IPS DF 6.9 (cell line): Measurements from ENCODE around the gene PDE4C.

Experiments
- DNase-seq: peaks from one replicate; pipeline ENCODE4 v3.0.0-alpha.2; 2013; ENCODE audit warnings: low read depth, low spot score
- H3K27ac ChIP-seq: one replicate; pipeline ENCODE4 v1.5.1; 2013; ENCODE audit warnings: low read length, control low read depth
- H3K27me3 ChIP-seq: 2 replicates; pipeline ENCODE4 v1.6.1; 2013; ENCODE audit warnings: mild to moderate bottlenecking, low read length; ENCODE audit not compliant: control insufficient read depth, insufficient read depth
- H3K36me3 ChIP-seq: 2 replicates; pipeline ENCODE4 v1.6.1; 2013; ENCODE audit warnings: low read length; ENCODE audit not compliant: control insufficient read depth, insufficient read depth
- H3K4me1 ChIP-seq: 2 replicates; pipeline ENCODE4 v1.6.1; 2013; ENCODE audit warnings: low read length; ENCODE audit not compliant: control insufficient read depth, insufficient read depth
- H3K4me3 ChIP-seq: 2 replicates; pipeline ENCODE4 v1.5.1; 2013; ENCODE audit warnings: mild to moderate bottlenecking, low read length
- H3K9me3 ChIP-seq: 2 replicates; pipeline ENCODE4 v1.6.1; 2013; ENCODE audit warnings: low read length, inconsistent platforms; ENCODE audit not compliant: control insufficient read depth, insufficient read depth
- WGBS: extraction: QIAGEN DNeasy Blood & Tissue Kit; methylation state at CpG from one replicate; pipeline ENCODE4 v1.1.7; 2013; ENCODE audit warnings: mixed read lengths, missing lambda C conversion rate; ENCODE audit not compliant: insufficient read length, insufficient coverage; 5-methylcytosine and 5-hydroxymethylcytosine counted together

PDE4C gene

GRCh38 chr19:18231775-18232174 is 5.5 kb upstream of the PDE4C start:
- Histone ChIP-seq H3K9me3 (no peaks in the 10 kb centered on the region), H3K27ac (no peak overlapping the region), H3K4me1 (peaks cover 10% of the 10 kb centered on the region), H3K36me3 (no peaks in the 10 kb centered on the region), H3K27me3 (no peaks in the 10 kb centered on the region), H3K4me3 (no peak overlapping the region)
- no CpG with 5 or more reads among the region's 4 CpGs for WGBS
- no peak for DNase-seq

DNA sequence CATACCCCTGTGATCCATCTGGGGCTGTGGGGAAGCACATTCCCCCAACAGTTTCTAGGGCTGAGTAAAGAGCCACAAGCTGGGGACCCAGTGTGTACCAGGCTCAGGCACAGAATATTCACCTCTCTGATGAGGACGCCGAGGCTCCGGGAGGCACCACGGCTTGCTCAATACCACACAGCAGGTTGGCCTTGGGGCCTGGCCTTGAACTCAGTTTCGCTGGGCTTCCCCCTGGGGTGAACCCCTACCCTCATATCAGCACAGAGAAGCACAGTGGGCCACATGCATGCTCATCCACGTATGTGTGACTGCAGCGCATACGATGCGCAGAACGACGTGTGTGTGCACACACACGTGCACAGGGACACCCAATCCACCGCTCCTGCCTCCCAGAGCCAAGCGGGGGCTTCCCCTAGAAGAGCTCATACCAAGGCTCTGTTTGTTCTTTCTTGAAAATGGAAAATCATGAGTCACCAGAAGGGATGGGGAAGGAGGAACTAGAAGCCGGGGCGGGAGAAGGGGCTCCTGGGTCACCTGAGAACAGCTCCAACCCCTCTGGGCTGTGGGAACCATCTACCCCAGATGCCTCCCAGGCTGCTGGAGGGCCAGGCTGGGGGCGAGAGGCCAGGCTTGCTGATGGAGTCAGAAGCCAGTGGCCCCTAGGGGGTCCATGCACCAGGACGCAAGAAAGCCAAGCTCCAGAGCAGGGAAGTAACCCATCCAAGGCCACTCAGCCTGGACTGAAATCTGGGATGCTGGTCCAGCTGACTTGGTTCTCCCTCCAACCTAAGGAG is 4.9 kb upstream of the PDE4C start:
- H3K27ac ChIP-seq: no peak overlapping the region
- no CpG with 5 or more reads among the region's 18 CpGs for whole genome bisulfite sequencing
- H3K4me3 ChIP-seq: no peak overlapping the region
- peaks cover 10% of the 10 kb centered on the region for H3K4me1 ChIP-seq
- H3K36me3 ChIP-seq: no peaks in the 10 kb centered on the region
- no peak for DNase-seq
- no peaks in the 10 kb centered on the region for H3K27me3 ChIP-seq
- H3K9me3 ChIP-seq: no peaks in the 10 kb centered on the region

GRCh38 chr19:18229915-18230314 is 3.7 kb upstream of the PDE4C start:
- WGBS: no CpG with 5 or more reads among the region's 4 CpGs
- H3K27ac ChIP-seq: no peak overlapping the region
- no peaks in the 10 kb centered on the region for H3K36me3 ChIP-seq
- peaks cover 10% of the 10 kb centered on the region for H3K4me1 ChIP-seq
- no peaks in the 10 kb centered on the region for H3K9me3 ChIP-seq
- DNase-seq: no peak
- H3K27me3 ChIP-seq: no peaks in the 10 kb centered on the region
- H3K4me3 ChIP-seq: no peak overlapping the region

- no peaks in the 10 kb centered on the region for H3K27me3 ChIP-seq
- no CpG with 5 or more reads among the region's 5 CpGs for WGBS
- H3K4me1 ChIP-seq: peaks cover 10% of the 10 kb centered on the region
- no peaks in the 10 kb centered on the region for H3K36me3 ChIP-seq
- H3K4me3 ChIP-seq: no peak overlapping the region
- DNase-seq: no peak
- no peak overlapping the region for H3K27ac ChIP-seq
- no peaks in the 10 kb centered on the region for H3K9me3 ChIP-seq
Measured at GRCh38 chr19:18229474-18229873, 3.2 kb upstream of the PDE4C start.

GRCh38 chr19:18227781-18228271 is 1.6 kb upstream of the PDE4C start:
- Histone ChIP-seq H3K36me3 (no peaks in the 10 kb centered on the region), H3K9me3 (no peaks in the 10 kb centered on the region), H3K4me1 (peaks cover 10% of the 10 kb centered on the region), H3K4me3 (no peak overlapping the region), H3K27ac (no peak overlapping the region), H3K27me3 (no peaks in the 10 kb centered on the region)
- no CpG with 5 or more reads among the region's 6 CpGs for WGBS
- DNase-seq: no peak

GRCh38 chr19:18226956-18227780 is 930 bp upstream of the PDE4C start:
- Histone ChIP-seq H3K9me3 (no peaks in the 10 kb centered on the region), H3K27me3 (no peaks in the 10 kb centered on the region), H3K27ac (no peak overlapping the region), H3K4me3 (no peak overlapping the region), H3K36me3 (no peaks in the 10 kb centered on the region), H3K4me1 (peaks cover 5% of the 10 kb centered on the region)
- DNase-seq: no peak
- no CpG with 5 or more reads among the region's 18 CpGs for WGBS

DNA sequence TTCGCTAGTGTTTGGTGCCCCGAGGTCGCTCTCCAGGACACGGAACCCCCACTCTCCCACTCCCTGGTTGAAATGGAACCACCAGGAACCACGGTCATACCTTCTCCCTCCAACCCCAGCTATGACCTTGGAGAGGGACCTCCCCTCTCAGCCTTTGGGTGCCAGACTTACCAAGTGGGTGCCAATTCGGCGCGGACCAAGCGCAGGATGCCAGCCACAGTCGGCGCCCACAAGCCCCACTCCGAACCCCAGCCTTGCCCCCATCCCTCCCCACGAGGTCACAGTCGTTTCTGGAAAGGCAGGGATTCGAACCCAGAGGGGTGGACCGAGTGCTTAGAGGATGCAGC is 910 bp downstream of the PDE4C start:
- Histone ChIP-seq H3K4me3 (no peak overlapping the region), H3K4me1 (no peaks in the 10 kb centered on the region), H3K36me3 (no peaks in the 10 kb centered on the region), H3K9me3 (no peaks in the 10 kb centered on the region), H3K27me3 (no peaks in the 10 kb centered on the region), H3K27ac (no peak overlapping the region)
- no CpG with 5 or more reads among the region's 16 CpGs for WGBS
- no peak for DNase-seq

DNA sequence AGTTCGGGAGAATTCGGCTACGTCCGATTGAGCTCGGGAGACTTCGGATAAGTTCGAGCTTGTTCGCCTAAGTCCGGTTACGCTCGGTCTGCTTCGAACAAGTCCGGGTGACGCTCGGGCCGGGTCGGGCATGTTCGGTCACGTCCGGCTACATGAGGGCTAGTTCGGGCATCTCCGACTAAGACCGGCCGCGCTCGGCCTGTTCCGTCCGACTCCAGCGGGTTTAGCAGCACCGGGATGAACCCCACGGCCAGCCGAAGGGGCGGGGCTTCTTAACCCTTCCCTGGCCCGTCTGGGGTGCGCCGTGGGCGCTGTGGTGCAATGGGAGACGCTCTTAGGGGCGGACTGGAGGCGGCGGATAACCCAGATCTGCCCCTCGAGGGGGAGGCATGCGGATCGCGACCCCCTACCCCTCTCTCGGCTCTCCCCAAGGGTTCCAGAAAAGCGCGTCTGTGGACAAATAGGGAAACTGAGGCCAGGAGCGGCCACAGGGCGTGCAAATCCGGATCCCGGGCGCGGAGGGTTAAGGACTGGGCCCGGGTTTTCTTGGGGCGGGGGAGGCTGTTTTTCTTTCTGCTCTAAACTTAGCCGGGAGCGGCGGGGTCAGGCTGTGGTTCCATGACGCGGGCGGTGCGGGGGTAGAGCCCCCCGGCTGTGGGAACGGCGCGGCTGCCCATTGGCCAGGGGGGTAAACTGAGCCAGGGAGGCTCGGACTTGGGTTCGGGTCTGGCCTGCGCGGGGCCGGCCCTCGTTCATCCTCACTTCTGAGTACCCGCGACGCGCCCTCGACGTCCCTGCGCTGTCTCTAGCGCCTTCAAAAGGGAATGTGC is 1.5 kb downstream of the PDE4C start:
- Histone ChIP-seq H3K36me3 (no peaks in the 10 kb centered on the region), H3K27ac (no peak overlapping the region)

DNA sequence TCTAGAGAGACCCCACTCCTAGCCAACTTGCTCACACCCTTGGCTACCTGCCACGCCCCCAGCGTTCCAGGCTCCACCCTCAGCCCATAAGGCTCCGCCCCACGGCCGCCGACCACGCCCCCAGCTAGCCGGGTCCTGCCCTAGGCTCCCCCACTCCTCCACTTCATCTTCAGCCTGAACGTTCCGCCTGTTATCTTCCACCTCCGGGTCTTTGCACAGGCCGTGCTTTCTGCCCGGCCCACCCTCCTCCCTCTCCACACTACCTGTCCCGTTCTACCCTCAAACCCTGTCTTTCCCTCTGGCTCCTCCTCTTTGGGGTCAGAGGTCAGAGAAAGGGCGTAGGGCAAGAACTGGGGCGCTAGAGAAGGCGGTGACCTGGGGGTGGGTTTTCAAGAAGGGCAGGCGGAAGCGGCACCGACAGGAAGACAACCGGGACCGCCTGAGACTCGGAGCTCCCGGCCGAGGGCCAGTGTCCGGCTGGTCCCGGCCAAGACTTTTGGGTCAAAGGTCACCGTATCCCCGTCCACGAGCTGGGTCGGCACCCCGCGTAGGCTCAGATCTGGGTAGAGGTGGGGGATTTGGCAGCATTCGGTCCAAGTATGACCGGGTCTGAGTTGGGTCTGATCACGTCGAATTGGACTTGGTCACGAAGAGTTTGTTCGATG is 2.2 kb downstream of the PDE4C start:
- H3K27me3 ChIP-seq: no peaks in the 10 kb centered on the region
- H3K4me1 ChIP-seq: peaks cover 2% of the 10 kb centered on the region; the same call in 1 of the 2 replicates
- peak overlapping the region; percentile 75; the same call in 1 of the 2 replicates for H3K4me3 ChIP-seq
- no peaks in the 10 kb centered on the region for H3K9me3 ChIP-seq
- no peak overlapping the region for H3K27ac ChIP-seq
- DNase-seq: no peak
- H3K36me3 ChIP-seq: no peaks in the 10 kb centered on the region
- no CpG with 5 or more reads among the region's 39 CpGs for WGBS

More for the DNA sequence above, 1.5 kb downstream of the PDE4C start:
- peak; percentile 100 for DNase-seq
- H3K4me1 ChIP-seq: peaks cover 2% of the 10 kb centered on the region; the same call in 1 of the 2 replicates
- H3K9me3 ChIP-seq: no peaks in the 10 kb centered on the region
- H3K4me3 ChIP-seq: peak overlapping the region; percentile 75; the same call in 1 of the 2 replicates
- H3K27me3 ChIP-seq: no peaks in the 10 kb centered on the region
- WGBS: no CpG with 5 or more reads among the region's 81 CpGs
